Muscle of leg (tissue), 11 donors: ENCODE results near the gene SATB2. TPM values are rescaled to one million over a fixed set of nuclear protein-coding genes. Genes with fewer than 3 reads are reported as not detected.

Experiments used
- DNase-seq: peaks from one replicate; pipeline ENCODE4 v3.0.0; 2013
- H3K27ac ChIP-seq: one replicate; pipeline ENCODE4 v1.5.1; 2013; ENCODE audit warnings: mild to moderate bottlenecking, low read length, control low read depth
- H3K27me3 ChIP-seq: one replicate; pipeline ENCODE4 v1.6.1; 2013; ENCODE audit warnings: low read length; ENCODE audit not compliant: control insufficient read depth, insufficient read depth
- H3K36me3 ChIP-seq: one replicate; pipeline ENCODE4 v1.6.1; 2013; ENCODE audit warnings: low read length; ENCODE audit not compliant: control insufficient read depth, insufficient read depth
- H3K4me1 ChIP-seq: one replicate; pipeline ENCODE4 v1.6.1; 2013; ENCODE audit warnings: low read length; ENCODE audit not compliant: control insufficient read depth, insufficient read depth
- H3K4me3 ChIP-seq: one replicate; pipeline ENCODE4 v1.5.1; 2013; ENCODE audit warnings: low read length, control low read depth
- H3K9me3 ChIP-seq: replicated peaks from 2 replicates; pipeline ENCODE4 v1.6.1; 2013; ENCODE audit warnings: low read depth, low read length; ENCODE audit not compliant: control insufficient read depth
- WGBS: methylation state at CpG from one replicate; pipeline ENCODE4 v1.1.5; 2013; ENCODE audit warnings: missing lambda C conversion rate; ENCODE audit not compliant: insufficient coverage; 5-methylcytosine and 5-hydroxymethylcytosine counted together
- polyA plus RNA-seq, 8 donors: library from polyadenylated mRNA; unstranded; fragments of 120-200 nt; gene quantifications; one replicate each; pipeline versions ENCODE4 v1.2.1 to v1.2.3, GENCODE V29; 2013; ENCODE audit warnings: inconsistent platforms in 1 of 8, low replicate concordance in 1 of 8; ENCODE audit not compliant: insufficient read length in 8 of 8, insufficient read depth in 1 of 8
- total RNA-seq: library from RNA; stranded (reverse); fragments of 120-200 nt; gene quantifications from one replicate; pipeline ENCODE4 v1.2.4, GENCODE V29; 2013

Gene SATB2
- total and polyA plus RNA-seq, 9 donors = 1.2 to 4.2 (median 2.8) TPM

DNA sequence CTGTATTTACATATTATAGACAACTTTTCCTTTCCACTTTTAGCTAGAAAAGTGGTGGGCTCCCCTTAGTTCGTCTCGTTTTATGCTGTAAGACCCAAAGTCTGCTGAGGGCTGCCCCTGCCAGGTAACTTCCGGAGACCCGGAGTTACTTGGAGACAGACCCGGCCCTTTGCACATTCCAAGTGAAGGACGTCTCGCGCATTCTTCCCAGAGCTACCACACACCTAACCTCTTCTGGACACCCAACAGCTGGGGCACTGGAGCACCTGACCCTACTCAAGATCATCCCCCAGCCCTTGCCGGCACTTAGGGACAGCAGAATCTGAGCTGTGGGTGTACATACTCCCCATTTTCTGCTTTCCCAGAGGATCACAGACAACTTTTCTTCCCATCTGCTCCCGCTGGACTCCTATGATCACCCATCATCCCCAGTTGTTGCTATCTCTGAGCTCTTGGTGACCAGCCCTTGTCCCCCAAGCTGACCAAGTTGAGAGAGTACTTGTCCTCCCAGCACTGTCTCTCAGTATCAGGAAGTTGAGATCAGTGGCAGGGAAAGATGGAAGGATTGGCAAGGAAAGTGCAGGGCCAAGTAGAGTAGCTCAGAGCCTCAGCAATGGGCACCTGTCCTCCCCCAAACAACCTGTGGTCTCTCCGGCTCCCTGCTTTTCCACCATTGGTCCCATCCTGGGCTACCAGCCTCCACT, 8.4 kb upstream of the SATB2 start:
- peaks cover 54% of the 10 kb centered on the region for H3K4me1 ChIP-seq

DNA sequence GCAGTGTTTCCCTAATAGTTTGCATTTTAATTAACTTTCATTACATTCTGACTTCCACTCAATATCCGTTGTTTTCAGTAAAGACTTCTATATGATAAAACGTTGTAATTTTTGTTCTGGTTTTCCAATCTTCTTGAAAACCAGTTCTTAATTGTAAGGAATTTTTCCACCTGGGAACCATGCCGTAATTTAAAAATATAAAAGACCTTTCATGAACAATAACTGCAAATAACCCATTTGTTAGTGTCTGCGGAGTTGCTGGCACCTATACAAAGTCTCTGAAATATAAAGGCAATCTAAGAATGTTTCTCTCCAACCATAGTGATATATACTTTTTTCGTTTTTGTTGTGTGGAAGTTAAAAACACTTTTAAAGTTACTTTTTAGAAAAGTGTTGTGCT, 7.7 kb upstream of the SATB2 start:
- no peaks in the 10 kb centered on the region for H3K36me3 ChIP-seq
- H3K27ac ChIP-seq = no peak overlapping the region
- no peak for DNase-seq
- peaks cover 47% of the 10 kb centered on the region for H3K4me1 ChIP-seq
- no CpG with 5 or more reads among the region's 5 CpGs for WGBS
- H3K9me3 ChIP-seq = no peaks in the 10 kb centered on the region
- H3K27me3 ChIP-seq = peaks cover 87% of the 10 kb centered on the region
- no peak overlapping the region for H3K4me3 ChIP-seq

More for the DNA sequence above, 8.4 kb upstream of the SATB2 start:
- DNase-seq = no peak
- Histone ChIP-seq H3K9me3 (no peaks in the 10 kb centered on the region), H3K27ac (no peak overlapping the region), H3K27me3 (peaks cover 93% of the 10 kb centered on the region), H3K4me3 (no peak overlapping the region), H3K36me3 (no peaks in the 10 kb centered on the region)
- WGBS = 13% methylated on average over 9 of the region's 11 CpGs

DNA sequence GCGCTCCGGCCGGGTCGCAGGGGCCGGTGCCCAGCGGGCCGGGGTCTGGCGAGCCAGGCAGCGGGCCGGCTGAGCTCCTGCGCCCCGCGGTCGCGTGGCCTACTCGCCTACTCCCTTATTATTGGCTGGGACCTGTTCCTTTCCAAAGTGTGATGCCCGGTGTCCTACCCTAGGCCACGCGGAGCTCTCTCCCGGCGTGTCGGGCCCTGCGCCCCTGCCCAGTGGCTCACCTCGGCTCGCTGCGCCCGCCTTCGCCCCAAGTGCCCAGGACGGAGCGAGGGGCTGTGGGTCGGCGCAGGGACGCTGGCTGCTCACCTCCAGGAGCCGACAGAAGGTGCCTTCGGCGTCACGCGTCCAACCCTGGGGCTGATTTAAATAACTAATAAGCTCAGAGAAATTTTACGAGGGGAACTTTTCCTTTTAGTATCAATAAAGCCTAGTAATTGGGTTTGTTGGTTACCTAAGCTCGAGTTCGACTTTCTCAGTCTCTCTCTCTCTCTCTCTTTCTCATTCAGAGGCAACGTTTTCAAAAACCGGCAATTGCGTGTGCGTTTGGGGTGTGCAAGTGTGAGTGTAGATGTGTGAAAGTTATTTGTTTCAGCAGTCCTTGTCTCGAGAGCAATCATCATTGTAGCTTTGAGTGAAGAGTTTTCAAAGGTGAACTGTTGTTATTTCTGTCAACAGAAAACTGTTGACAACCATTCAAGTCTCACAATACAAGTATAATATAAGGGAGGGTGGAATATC, 7.0 kb upstream of the SATB2 start:
- no peak for DNase-seq
- Histone ChIP-seq H3K36me3 (no peaks in the 10 kb centered on the region), H3K4me1 (peaks cover 52% of the 10 kb centered on the region), H3K27ac (no peak overlapping the region), H3K27me3 (peaks cover 87% of the 10 kb centered on the region), H3K4me3 (no peak overlapping the region), H3K9me3 (no peaks in the 10 kb centered on the region)
- 3% methylated on average over 33 of the region's 46 CpGs for whole genome bisulfite sequencing

DNA sequence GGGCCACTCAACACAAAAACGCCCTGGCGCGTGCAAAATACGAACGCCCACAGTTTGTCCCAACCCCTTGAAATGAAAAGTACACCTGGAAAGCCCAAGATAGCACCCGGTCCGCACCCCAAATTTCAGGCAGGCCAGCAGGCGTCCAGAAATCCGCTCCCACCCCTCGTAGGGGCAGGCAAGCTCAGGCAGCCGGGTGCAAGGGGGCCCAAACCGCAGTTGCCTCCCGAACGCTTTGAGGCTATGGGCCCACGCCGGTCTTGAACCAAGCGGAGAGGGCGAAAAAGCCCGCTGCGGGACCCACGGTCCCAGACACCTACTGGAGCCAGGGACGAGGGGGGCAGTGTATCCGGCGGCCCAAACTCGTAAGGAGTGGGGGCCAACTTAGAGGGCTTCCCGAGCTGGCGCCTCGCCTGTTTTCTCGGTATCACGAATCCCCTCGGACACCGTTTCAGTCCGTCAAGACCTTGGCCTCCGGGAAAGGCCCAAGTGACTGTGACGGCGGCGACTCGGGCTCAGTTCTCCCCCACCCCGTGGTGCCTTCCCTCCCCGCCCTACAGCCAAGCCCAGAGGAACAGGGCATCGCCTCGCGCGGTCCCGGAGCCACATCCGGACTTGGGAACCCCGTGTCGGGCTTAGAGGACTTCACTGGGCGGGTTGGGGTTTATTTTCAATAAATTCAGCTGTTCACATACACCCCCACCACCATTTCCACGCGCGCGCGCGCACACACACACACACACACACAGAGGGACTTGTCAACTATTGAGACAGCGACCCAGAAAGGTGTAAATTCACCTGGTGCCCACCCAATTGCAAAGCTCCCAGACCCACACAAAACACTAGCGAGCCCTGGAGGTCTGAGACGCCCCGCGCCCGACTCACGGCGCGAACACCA, 6.2 kb upstream of the SATB2 start:
- 5% methylated on average over 47 of the region's 64 CpGs for WGBS
- H3K36me3 ChIP-seq = no peaks in the 10 kb centered on the region
- H3K4me1 ChIP-seq = peaks cover 47% of the 10 kb centered on the region
- no peak for DNase-seq
- no peaks in the 10 kb centered on the region for H3K9me3 ChIP-seq
- H3K27me3 ChIP-seq = peaks cover 86% of the 10 kb centered on the region
- no peak overlapping the region for H3K27ac ChIP-seq
- peak overlapping the region; percentile 36 for H3K4me3 ChIP-seq

DNA sequence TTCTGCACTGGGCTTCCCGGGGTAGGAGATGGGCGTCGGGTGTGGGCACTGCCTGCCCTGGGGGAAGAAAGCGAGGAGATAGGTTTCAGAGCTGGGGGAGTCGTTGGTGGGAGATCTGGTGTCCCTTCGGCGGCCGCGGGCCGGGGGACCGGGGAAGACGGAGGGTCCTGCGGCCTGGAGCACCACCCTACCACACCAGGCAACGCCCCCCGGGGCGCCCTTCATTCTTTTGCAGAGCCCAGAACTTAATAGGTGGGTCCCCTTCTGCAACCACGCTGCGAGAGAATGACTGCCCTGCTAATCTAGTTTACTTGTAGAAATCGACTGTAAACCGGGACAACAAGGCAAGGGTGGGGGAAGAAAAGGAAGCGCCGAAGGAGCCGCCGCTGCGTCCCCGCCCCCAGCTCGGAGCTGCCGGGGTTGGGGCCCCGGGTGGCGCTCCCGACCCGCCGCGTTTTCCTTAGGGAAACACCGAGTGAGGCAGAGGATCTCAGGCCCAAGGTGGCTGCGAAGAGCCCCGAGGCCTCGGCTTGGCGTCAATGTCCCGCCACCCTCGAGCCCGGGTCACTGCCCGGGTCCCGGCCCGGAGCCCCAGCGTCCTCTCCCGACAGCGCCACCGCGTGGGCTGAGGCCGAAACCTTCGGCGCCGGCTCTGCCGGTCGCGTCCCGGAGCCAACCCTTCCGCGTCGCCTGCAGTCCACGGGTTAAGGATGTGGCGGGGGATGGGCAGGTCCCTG, 5.4 kb upstream of the SATB2 start:
- no peak overlapping the region for H3K27ac ChIP-seq
- H3K9me3 ChIP-seq = no peaks in the 10 kb centered on the region
- peak; percentile 69 for DNase-seq
- H3K4me1 ChIP-seq = peaks cover 40% of the 10 kb centered on the region
- peak overlapping the region; percentile 36 for H3K4me3 ChIP-seq
- H3K36me3 ChIP-seq = no peaks in the 10 kb centered on the region
- under 1% methylated on average over 50 of the region's 63 CpGs for WGBS
- H3K27me3 ChIP-seq = peaks cover 81% of the 10 kb centered on the region

DNA sequence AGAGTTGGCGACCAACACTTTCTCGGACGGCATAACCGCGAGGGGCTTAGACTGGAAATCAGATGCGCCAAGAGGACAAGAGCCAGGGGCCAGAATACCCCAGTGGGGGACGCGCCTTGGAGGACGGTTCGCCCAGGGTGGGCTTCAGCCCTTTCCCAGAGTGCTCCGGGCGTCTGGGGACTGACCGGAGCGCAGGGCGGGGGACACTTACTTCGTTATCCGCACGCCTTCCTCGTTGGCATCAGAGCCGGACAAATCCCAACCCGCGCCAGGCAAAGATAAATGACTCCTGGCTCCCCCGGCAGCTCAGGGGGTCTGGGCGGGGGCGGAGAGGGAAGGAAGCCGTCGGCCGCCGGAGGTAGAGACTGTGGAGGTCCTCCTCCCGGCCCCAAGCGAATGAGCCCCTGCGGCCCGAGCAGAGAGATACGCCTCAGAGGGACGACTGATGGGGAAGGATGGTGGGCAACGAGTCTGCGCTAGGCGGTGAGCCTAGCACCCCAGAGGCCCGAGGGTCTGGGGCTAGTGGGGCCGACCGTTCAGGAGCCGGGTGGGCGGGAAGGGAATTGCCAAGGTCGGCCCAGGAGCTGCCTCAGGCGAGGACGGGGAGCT, 4.7 kb upstream of the SATB2 start:
- DNase-seq = no peak
- no peak overlapping the region for H3K4me3 ChIP-seq
- 5% methylated on average over 39 of the region's 46 CpGs for WGBS

DNA sequence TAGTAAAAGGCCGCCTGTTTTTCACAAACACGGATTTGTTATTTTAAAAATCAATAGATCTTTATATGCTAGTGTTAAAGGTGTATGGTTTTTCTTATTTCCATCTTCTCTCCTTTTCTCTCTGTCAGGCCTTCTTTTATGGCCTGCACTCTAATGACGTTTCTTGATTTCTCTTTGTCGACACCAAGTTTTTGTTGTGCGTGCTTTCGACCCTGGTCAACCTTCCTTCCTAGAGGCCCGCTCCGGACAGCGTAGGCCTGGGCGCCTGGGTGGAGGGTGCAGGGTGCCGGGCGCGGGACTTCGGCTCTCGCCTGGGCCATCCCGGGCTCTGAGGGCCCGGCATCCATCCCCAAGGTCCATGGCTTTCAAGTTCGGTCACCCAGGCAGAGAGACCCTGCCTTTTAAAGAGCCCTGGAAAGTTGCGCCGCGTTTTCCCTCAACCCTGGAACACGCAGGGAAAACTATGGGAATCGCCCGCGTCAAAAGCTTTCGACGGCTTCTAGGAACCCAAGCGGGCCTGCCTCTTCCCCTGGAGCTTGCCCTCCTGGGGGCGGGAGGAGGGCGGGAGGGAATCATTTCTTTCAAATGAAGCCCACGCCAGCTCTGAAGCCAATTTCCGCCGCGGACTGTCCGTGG, 4.1 kb upstream of the SATB2 start:
- no peak overlapping the region for H3K27ac ChIP-seq
- peaks cover 80% of the 10 kb centered on the region for H3K27me3 ChIP-seq
- WGBS = 9% methylated on average over 29 of the region's 35 CpGs
- no peak for DNase-seq
- H3K36me3 ChIP-seq = no peaks in the 10 kb centered on the region
- H3K4me1 ChIP-seq = peaks cover 51% of the 10 kb centered on the region
- H3K4me3 ChIP-seq = no peak overlapping the region
- no peaks in the 10 kb centered on the region for H3K9me3 ChIP-seq

More for the DNA sequence above, 4.7 kb upstream of the SATB2 start:
- Histone ChIP-seq H3K4me1 (peaks cover 44% of the 10 kb centered on the region), H3K27me3 (peaks cover 80% of the 10 kb centered on the region), H3K27ac (no peak overlapping the region), H3K36me3 (no peaks in the 10 kb centered on the region), H3K9me3 (no peaks in the 10 kb centered on the region)

DNA sequence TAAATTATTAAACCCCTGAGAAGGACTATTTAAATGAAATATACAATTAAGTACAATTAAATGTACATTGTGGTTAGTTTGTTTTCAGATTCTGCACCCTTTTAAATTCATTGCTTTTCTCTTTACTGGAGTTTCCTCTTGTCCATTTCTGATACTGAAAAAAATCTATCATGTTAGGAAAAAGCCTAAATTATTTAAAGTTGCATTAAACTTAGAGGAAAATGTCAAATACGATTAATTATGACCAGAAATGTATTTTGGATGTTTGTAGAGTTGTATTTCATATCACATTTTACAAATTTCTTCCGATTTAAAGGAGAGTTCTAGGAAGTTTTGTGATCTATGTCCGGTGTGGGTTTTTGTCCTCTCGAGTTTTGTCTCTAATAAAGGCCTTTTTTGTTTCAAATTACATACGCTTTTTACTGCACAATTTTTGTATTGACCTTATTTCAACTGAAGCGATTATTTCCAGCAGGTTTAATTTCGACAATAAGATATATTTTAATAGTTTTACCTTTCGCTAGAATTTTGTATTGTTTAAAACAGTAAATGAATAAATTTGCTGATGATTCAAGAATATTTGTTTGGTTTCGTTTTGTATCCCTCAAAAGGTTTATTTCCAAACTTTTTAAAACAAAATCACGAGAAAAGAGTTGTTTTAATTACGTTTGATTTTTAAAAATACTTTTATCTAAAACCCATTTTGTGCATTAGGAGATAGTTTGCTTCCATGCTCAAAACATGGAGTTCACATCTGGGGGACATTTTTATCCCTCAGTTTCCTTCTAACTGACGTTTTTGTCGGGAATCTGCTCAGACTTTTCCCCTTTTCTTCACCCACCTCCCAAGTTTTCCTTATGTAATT, 3.3 kb upstream of the SATB2 start:
- H3K4me3 ChIP-seq = no peak overlapping the region
- peaks cover 80% of the 10 kb centered on the region for H3K27me3 ChIP-seq
- H3K36me3 ChIP-seq = no peaks in the 10 kb centered on the region
- WGBS = no CpG with 5 or more reads among the region's 13 CpGs
- H3K9me3 ChIP-seq = no peaks in the 10 kb centered on the region
- H3K27ac ChIP-seq = no peak overlapping the region
- DNase-seq = no peak
- H3K4me1 ChIP-seq = peaks cover 58% of the 10 kb centered on the region
